NCI-H524 (cell line): ENCODE data around the gene ST3GAL3.

Source experiments
- DNase-seq, 2 experiments: peaks; one replicate each; lab custom pipeline; 2025; lab: John Stamatoyannopoulos, UW

Gene ST3GAL3

GRCh38 chr1:43980255-43981134 is 273.2 kb downstream of the ST3GAL3 start:
- DNase-seq, result no peak
